HepG2 (cell line): ENCODE data around the gene CORO7. TPM values are rescaled to one million over a fixed set of nuclear protein-coding genes. Genes with fewer than 3 reads are reported as not detected.

Experiments
- ARID2 ChIP-seq: sonication (generic); formaldehyde crosslinking; IDR thresholded peaks from 2 replicates; pipeline ENCODE4 v1.8.1; 2022; ENCODE audit warnings: mild to moderate bottlenecking, missing genetic modification reagents, borderline replicate concordance
- BRD4 ChIP-seq: sonication (generic); formaldehyde crosslinking; IDR thresholded peaks from 2 replicates; pipeline ENCODE4 v1.4.0; 2020; ENCODE audit warnings: missing genetic modification reagents
- IRX3 ChIP-seq: sonication (generic); formaldehyde crosslinking; IDR thresholded peaks from 2 replicates; pipeline ENCODE4 v1.8.1; 2023; ENCODE audit warnings: mild to moderate bottlenecking, low read depth, missing genetic modification reagents, borderline replicate concordance
- MXI1 ChIP-seq: IDR thresholded peaks from 3 replicates; pipeline ENCODE4 v1.6.1; 2012; ENCODE audit warnings: low read depth, low read length, inconsistent platforms, borderline replicate concordance
- MYC ChIP-seq: sonication (generic); formaldehyde crosslinking; IDR thresholded peaks from 2 replicates; pipeline ENCODE4 v1.9.0; 2021; ENCODE audit warnings: missing genetic modification reagents, borderline replicate concordance
- SPEN ChIP-seq: sonication (generic); formaldehyde crosslinking; IDR thresholded peaks from 2 replicates; pipeline ENCODE4 v1.5.1; 2020; ENCODE audit warnings: low read depth, mild to moderate bottlenecking, missing genetic modification reagents
- SRF ChIP-seq: IDR thresholded peaks from 2 replicates; pipeline ENCODE4 v1.6.1; 2011; ENCODE audit warnings: mild to moderate bottlenecking, low read depth, low read length, moderate library complexity
- SRSF1 ChIP-seq: fragments of 200-400 bp; formaldehyde crosslinking; optimal IDR thresholded peaks from 2 replicates; pipeline ENCODE3; 2017; ENCODE audit warnings: mild to moderate bottlenecking, low read depth, low read length, moderate library complexity
- TCF12 ChIP-seq, 2 experiments: fragments of 450-650 bp in 1 of 2; sonication (generic) in 1 of 2; formaldehyde crosslinking in 1 of 2; IDR thresholded peaks; 2 replicates each; pipeline versions ENCODE4 v1.6.1 to v1.8.0; 2017 to 2022; ENCODE audit warnings: antibody characterized with exemption in 1 of 2, mild to moderate bottlenecking in 1 of 2, missing genetic modification reagents in 1 of 2, moderate library complexity in 1 of 2
- ZBTB1 ChIP-seq: sonication (generic); formaldehyde crosslinking; IDR thresholded peaks from 2 replicates; pipeline ENCODE4 v1.4.0; 2020; ENCODE audit warnings: missing genetic modification reagents, borderline replicate concordance
- ZNF136 ChIP-seq: sonication (generic); formaldehyde crosslinking; IDR thresholded peaks from 2 replicates; pipeline ENCODE4 v1.8.1; 2022; ENCODE audit warnings: low read depth, mild to moderate bottlenecking, moderate library complexity, missing genetic modification reagents
- ZNF407 ChIP-seq: sonication (generic); formaldehyde crosslinking; IDR thresholded peaks from one replicate; pipeline ENCODE4 v1.5.1; 2020; ENCODE audit warnings: mild to moderate bottlenecking, missing genetic modification reagents; ENCODE audit errors: not compliant biosample characterization
- ZNF431 ChIP-seq: sonication (generic); formaldehyde crosslinking; IDR thresholded peaks from 2 replicates; pipeline ENCODE4 v1.9.0; 2022; ENCODE audit warnings: missing genetic modification reagents, low read depth, mild to moderate bottlenecking, borderline replicate concordance
- ZNF772 ChIP-seq: sonication (generic); formaldehyde crosslinking; IDR thresholded peaks from 2 replicates; pipeline ENCODE4 v1.5.0; 2020; ENCODE audit warnings: mild to moderate bottlenecking, missing genetic modification reagents
- ZNF883 ChIP-seq: sonication (generic); formaldehyde crosslinking; IDR thresholded peaks from 2 replicates; pipeline ENCODE4 v1.5.1; 2020; ENCODE audit warnings: mild to moderate bottlenecking, missing genetic modification reagents; ENCODE audit errors: not compliant biosample characterization
- polyA plus RNA-seq, 8 experiments: library from polyadenylated mRNA; depleted of rRNA in 3 of 8; stranded (reverse) in 7 of 8; unstranded in 1 of 8; fragments of >200 nt; fragmentation: Illumina TruSeq in 4 of 8; extraction: Trizol in 4 of 8; gene quantifications; 2 replicates each; pipeline versions ENCODE4 v1.2.1 to v1.2.3, GENCODE V29; 2011 to 2016; ENCODE audit warnings: low read depth in 4 of 8, missing spikeins in 1 of 8, mixed read lengths in 1 of 8; ENCODE audit not compliant: insufficient read depth in 1 of 8
- total RNA-seq, 5 experiments: library from RNA; depleted of rRNA; stranded (reverse); fragments of >200 nt; fragmentation: Illumina TruSeq; extraction: Trizol; gene quantifications; 2 replicates each; pipeline ENCODE4 v1.2.3, GENCODE V29; 2016; ENCODE audit warnings: low read depth in 1 of 5
- TF ChIP-seq, protein P1 (sequence below): sonication (generic); formaldehyde crosslinking; IDR thresholded peaks from 2 replicates; pipeline ENCODE4 v1.5.1; 2020; ENCODE audit warnings: missing genetic modification reagents, mild to moderate bottlenecking, borderline replicate concordance
- TF ChIP-seq, protein P2 (sequence below): sonication (generic); formaldehyde crosslinking; IDR thresholded peaks from 2 replicates; pipeline ENCODE4 v1.4.0; 2020; ENCODE audit warnings: missing genetic modification reagents, mild to moderate bottlenecking, borderline replicate concordance

Gene CORO7
- total and polyA plus RNA-seq, 2 of the 13 experiments (the other 11 are each of a cell fraction or from before 2014, with no cell fraction given): 9.9 to 14.3 TPM

- TF ChIP-seq SPEN (CRISPR knock-in tag) (peak; percentile 58; the same call in 1 of the 2 replicates), ARID2 (no peak; the same call in 1 of the 2 replicates), ZBTB1 (CRISPR knock-in tag) (0 out of 2 replicates have a peak, but pooled peaks have one; percentile 9), ZNF136 (CRISPR knock-in tag) (no peak), MXI1 (peak; percentile 68; the same call in 1 of the 3 replicates), ZNF431 (CRISPR knock-in tag) (no peak), BRD4 (no peak; the same call in 1 of the 2 replicates), SRF (no peak), SRSF1 (no peak), ZNF772 (no peak; the same call in 1 of the 2 replicates), ZNF883 (CRISPR knock-in tag) (peak; percentile 78), MYC (CRISPR knock-in tag) (no peak; the same call in 1 of the 2 replicates), IRX3 (CRISPR knock-in tag) (no peak; the same call in 1 of the 2 replicates), ZNF407 (CRISPR knock-in tag) (peak; percentile 94), TCF12 (IDR thresholded peaks at IDR 0.05) (no peak), TCF12 (CRISPR knock-in tag; IDR thresholded peaks at IDR 0.05) (peak; percentile 14; the same call in 1 of the 2 replicates)
- TF ChIP-seq, protein P1, sequence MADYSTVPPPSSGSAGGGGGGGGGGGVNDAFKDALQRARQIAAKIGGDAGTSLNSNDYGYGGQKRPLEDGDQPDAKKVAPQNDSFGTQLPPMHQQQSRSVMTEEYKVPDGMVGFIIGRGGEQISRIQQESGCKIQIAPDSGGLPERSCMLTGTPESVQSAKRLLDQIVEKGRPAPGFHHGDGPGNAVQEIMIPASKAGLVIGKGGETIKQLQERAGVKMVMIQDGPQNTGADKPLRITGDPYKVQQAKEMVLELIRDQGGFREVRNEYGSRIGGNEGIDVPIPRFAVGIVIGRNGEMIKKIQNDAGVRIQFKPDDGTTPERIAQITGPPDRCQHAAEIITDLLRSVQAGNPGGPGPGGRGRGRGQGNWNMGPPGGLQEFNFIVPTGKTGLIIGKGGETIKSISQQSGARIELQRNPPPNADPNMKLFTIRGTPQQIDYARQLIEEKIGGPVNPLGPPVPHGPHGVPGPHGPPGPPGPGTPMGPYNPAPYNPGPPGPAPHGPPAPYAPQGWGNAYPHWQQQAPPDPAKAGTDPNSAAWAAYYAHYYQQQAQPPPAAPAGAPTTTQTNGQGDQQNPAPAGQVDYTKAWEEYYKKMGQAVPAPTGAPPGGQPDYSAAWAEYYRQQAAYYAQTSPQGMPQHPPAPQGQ: no peak
- TF ChIP-seq, protein P2, sequence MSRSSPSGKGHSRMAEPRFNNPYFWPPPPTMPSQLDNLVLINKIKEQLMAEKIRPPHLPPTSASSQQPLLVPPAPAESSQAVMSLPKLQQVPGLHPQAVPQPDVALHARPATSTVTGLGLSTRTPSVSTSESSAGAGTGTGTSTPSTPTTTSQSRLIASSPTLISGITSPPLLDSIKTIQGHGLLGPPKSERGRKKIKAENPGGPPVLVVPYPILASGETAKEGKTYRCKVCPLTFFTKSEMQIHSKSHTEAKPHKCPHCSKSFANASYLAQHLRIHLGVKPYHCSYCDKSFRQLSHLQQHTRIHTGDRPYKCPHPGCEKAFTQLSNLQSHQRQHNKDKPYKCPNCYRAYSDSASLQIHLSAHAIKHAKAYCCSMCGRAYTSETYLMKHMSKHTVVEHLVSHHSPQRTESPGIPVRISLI (CRISPR knock-in tag): no peak
Observed at GRCh38 chr16:4425378-4426020, 9.1 kb upstream of the CORO7 start, which contains the start of gene DNAJA3 (continued).
